Mucosa of descending colon (tissue), 3 donors: ENCODE results near the gene VAPB. TPM values are rescaled to one million over a fixed set of nuclear protein-coding genes. Genes with fewer than 3 reads are reported as not detected.
"Not testable (repeated sequence)": the region's sequence is repeated elsewhere in the genome, so short reads cannot be mapped to it uniquely, and the experiment has no call there.

Experiments
- ATAC-seq: fragments of 200-7000 bp; cut with Tn5 transposase; one replicate; pipeline ENCODE4 v1.9.1; 2020; ENCODE audit warnings: mild to moderate bottlenecking, moderate library complexity
- DNase-seq, 3 donors: peaks; one replicate each; pipeline ENCODE4 v3.0.0-alpha.2; 2020
- H3K36me3 ChIP-seq: fragments of 200-600 bp; one replicate; pipeline ENCODE4 v1.8.0; 2021; ENCODE audit warnings: low read depth, mild to moderate bottlenecking
- H3K4me1 ChIP-seq: fragments of 200-600 bp; one replicate; pipeline ENCODE4 v1.8.0; 2021; ENCODE audit warnings: low read depth, mild to moderate bottlenecking
- H3K4me3 ChIP-seq: fragments of 200-600 bp; one replicate; pipeline ENCODE4 v1.8.0; 2021; ENCODE audit warnings: mild to moderate bottlenecking
- H3K9me3 ChIP-seq: fragments of 200-600 bp; one replicate; pipeline ENCODE4 v1.8.0; 2021; ENCODE audit warnings: mild to moderate bottlenecking
- intact Hi-C, 2 donors: fragments of 100-400 bp; cut with DNase I in 1 of 2; cut with micrococcal nuclease in 1 of 2; formaldehyde crosslinking; loops; one replicate each; pipeline versions ENCODE4 v1.11.0 to v1.11.1; 2022; cut with DNase I, micrococcal nuclease
- total RNA-seq, 3 donors: library from RNA; stranded (reverse); fragmentation: NEBNext Ultra II Directional in 2 of 3; extraction: Animal tissue kit (Norgen Biotek cat#: 25700) in 2 of 3; gene quantifications; one replicate each; pipeline versions ENCODE4 v1.2.1 to v1.2.4, GENCODE V29; 2021 to 2023
- TF ChIP-seq, protein P1 (sequence below): fragments of 200-600 bp; IDR thresholded peaks from one replicate; pipeline ENCODE4 v1.8.0; 2022; ENCODE audit warnings: antibody characterized with exemption, mild to moderate bottlenecking
- donor health status: DM: no; HTN: no; CAD: no; lungs with moderate emphysema.
- donor health status: DM: no; HTN: no; CAD: no.
- donor health status: DM: no; HTN: yes; CAD: no.

VAPB gene
- total RNA-seq, 3 donors from 2014 or later: 52.5 to 74.6 (median 58.8) TPM

- Histone ChIP-seq H3K9me3 (peaks cover 3% of the 10 kb centered on the region), H3K36me3 (no peaks in the 10 kb centered on the region), H3K4me3 (no peak overlapping the region), H3K4me1 (no peaks in the 10 kb centered on the region)
- TF ChIP-seq, protein P1, sequence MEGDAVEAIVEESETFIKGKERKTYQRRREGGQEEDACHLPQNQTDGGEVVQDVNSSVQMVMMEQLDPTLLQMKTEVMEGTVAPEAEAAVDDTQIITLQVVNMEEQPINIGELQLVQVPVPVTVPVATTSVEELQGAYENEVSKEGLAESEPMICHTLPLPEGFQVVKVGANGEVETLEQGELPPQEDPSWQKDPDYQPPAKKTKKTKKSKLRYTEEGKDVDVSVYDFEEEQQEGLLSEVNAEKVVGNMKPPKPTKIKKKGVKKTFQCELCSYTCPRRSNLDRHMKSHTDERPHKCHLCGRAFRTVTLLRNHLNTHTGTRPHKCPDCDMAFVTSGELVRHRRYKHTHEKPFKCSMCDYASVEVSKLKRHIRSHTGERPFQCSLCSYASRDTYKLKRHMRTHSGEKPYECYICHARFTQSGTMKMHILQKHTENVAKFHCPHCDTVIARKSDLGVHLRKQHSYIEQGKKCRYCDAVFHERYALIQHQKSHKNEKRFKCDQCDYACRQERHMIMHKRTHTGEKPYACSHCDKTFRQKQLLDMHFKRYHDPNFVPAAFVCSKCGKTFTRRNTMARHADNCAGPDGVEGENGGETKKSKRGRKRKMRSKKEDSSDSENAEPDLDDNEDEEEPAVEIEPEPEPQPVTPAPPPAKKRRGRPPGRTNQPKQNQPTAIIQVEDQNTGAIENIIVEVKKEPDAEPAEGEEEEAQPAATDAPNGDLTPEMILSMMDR: no peak
- no peak for ATAC-seq
- intact Hi-C loops: no loop called here
- DNase-seq: no peak
These were observed 30.1 kb downstream of the VAPB start for GRCh38 chr20:58418949-58419748.

DNA sequence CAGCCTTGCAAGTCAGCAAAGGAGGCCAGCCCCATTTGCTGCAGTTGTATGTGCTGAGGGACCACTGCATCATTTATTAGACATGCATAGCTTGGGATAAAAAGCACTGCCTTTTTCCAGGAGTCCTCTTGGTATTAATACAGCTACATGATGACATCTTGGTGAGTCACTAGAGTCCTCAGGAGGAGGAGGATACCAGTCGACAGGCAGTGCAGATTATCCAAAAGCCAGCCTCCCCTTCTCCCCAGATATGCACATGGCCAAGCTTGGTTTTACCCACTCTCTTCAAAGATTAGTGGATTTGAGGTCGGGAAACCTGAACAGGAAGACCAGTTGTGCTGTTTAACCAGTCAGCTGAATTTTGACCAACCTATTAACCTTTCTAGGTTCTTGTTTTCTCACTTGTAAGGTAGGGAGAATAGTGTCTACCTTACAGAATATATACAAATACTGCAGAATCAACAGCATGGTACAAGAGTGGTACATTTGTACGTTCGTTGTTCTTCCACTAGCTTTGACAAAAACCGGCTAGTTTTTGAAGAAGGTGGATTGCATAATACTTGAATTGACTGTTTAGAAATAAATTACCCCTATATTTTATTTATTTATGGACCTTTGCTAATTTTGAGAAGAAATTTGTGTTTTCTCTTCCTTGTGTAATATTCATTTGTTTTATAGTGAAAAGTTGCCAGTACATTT, 31.9 kb downstream of the VAPB start:
- intact Hi-C loops: no loop called here
- Histone ChIP-seq H3K9me3 (no peaks in the 10 kb centered on the region), H3K36me3 (no peaks in the 10 kb centered on the region), H3K4me3 (no peak overlapping the region), H3K4me1 (no peaks in the 10 kb centered on the region)
- no peak for DNase-seq
- ATAC-seq: no peak
- TF ChIP-seq, protein P1: no peak

DNA sequence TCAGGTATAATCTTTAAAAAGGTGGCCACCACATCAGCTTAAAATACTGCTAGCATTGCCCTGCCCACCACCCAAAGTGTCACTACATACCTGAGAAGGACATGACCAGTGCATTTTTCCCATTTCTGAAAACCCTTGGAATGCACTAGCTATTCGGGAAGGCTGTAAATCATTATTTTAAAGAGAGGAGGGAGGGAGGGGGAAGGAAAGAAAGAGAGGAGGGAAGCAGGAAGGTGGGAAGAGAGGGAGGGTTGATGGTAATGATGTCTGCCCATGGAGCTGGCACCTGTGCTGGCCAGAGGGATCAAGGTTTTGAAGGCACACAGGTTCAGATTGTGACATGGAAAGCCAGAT, 32.4 kb downstream of the VAPB start:
- no peaks in the 10 kb centered on the region for H3K4me1 ChIP-seq
- TF ChIP-seq, protein P1: no peak
- no peak for DNase-seq
- H3K9me3 ChIP-seq: no peaks in the 10 kb centered on the region
- H3K4me3 ChIP-seq: no peak overlapping the region
- no peaks in the 10 kb centered on the region for H3K36me3 ChIP-seq
- no peak for ATAC-seq
- intact Hi-C loops: no loop called here

- ATAC-seq: no peak
- no peak overlapping the region for H3K4me3 ChIP-seq
- no peaks in the 10 kb centered on the region for H3K9me3 ChIP-seq
- no peaks in the 10 kb centered on the region for H3K36me3 ChIP-seq
- no peaks in the 10 kb centered on the region for H3K4me1 ChIP-seq
- TF ChIP-seq, protein P1: no peak
- intact Hi-C loops: no loop called here
- DNase-seq: no peak
These were observed 35.4 kb downstream of the VAPB start for GRCh38 chr20:58424218-58424969.

GRCh38 chr20:58427571-58427970, 38.5 kb downstream of the VAPB start:
- H3K36me3 ChIP-seq, H3K4me1 ChIP-seq, ATAC-seq, intact Hi-C loops, H3K4me3 ChIP-seq, H3K9me3 ChIP-seq, DNase-seq: not testable (repeated sequence)

DNA sequence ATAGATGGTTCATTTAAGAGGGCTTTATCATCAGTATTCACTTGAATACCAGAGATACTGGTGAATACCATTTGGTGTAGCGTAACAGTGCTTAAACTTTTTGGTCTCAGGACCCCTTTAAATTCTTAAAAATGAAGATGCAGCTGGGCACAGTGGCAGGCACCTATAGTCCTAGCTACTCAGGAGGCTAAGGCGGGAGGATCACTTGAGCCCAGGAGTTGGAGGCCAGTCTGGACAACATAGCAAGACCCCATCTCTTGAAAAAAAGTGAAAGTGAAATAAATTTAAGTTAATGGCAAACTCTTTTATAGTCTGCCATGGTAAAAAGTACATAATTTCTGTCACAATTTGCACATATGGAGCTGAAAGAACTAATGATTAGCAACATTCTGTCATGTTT, 39.3 kb downstream of the VAPB start:
- no peak for DNase-seq
- H3K9me3 ChIP-seq: no peaks in the 10 kb centered on the region
- intact Hi-C loops: no loop called here
- no peaks in the 10 kb centered on the region for H3K36me3 ChIP-seq
- ATAC-seq: no peak
- no peak overlapping the region for H3K4me3 ChIP-seq
- TF ChIP-seq, protein P1: no peak
- peaks cover 15% of the 10 kb centered on the region for H3K4me1 ChIP-seq
